ENCODE measurements around the gene GOLGA6L6. TPM values are rescaled to one million over a fixed set of nuclear protein-coding genes. Genes with fewer than 3 reads are reported as not detected.
"Not testable (repeated sequence)": the region's sequence is repeated elsewhere in the genome, so short reads cannot be mapped to it uniquely, and the experiment has no call there.

Gene GOLGA6L6
- total RNA-seq, 2 experiments from 2014 or later = not detected

- H3K4me1 Mint-ChIP-seq; H3K9me3 Mint-ChIP-seq; DNase-seq; H3K4me3 Mint-ChIP-seq; H3K36me3 Mint-ChIP-seq; H3K27ac Mint-ChIP-seq; ATAC-seq (ENCODE audit: low read depth); H3K27me3 Mint-ChIP-seq; POLR2A ChIA-PET: not testable (repeated sequence)
Observed at GRCh38 chr15:20493035-20493434, 48.6 kb downstream of the GOLGA6L6 start.

- DNase-seq; H3K27ac Mint-ChIP-seq; H3K4me1 Mint-ChIP-seq; H3K36me3 Mint-ChIP-seq; H3K27me3 Mint-ChIP-seq; POLR2A ChIA-PET; H3K4me3 Mint-ChIP-seq; ATAC-seq (ENCODE audit: low read depth); H3K9me3 Mint-ChIP-seq: not testable (repeated sequence)
Observed at GRCh38 chr15:20492598-20492997, 49.0 kb downstream of the GOLGA6L6 start.

- H3K36me3 Mint-ChIP-seq; H3K4me1 Mint-ChIP-seq; POLR2A ChIA-PET; H3K27ac Mint-ChIP-seq; H3K9me3 Mint-ChIP-seq; DNase-seq; H3K27me3 Mint-ChIP-seq; ATAC-seq (ENCODE audit: low read depth); H3K4me3 Mint-ChIP-seq: not testable (repeated sequence)
Observed at GRCh38 chr15:20489320-20489719, 52.3 kb downstream of the GOLGA6L6 start.
